D341Med (cell line): ENCODE data around the gene PAX7.
"Not testable (repeated sequence)": the region's sequence is repeated elsewhere in the genome, so short reads cannot be mapped to it uniquely, and the experiment has no call there.

ENCODE experiments used
- DNase-seq: peaks from one replicate; pipeline ENCODE4 v3.0.0; 2012; ENCODE audit warnings: low spot score

Gene PAX7

DNA sequence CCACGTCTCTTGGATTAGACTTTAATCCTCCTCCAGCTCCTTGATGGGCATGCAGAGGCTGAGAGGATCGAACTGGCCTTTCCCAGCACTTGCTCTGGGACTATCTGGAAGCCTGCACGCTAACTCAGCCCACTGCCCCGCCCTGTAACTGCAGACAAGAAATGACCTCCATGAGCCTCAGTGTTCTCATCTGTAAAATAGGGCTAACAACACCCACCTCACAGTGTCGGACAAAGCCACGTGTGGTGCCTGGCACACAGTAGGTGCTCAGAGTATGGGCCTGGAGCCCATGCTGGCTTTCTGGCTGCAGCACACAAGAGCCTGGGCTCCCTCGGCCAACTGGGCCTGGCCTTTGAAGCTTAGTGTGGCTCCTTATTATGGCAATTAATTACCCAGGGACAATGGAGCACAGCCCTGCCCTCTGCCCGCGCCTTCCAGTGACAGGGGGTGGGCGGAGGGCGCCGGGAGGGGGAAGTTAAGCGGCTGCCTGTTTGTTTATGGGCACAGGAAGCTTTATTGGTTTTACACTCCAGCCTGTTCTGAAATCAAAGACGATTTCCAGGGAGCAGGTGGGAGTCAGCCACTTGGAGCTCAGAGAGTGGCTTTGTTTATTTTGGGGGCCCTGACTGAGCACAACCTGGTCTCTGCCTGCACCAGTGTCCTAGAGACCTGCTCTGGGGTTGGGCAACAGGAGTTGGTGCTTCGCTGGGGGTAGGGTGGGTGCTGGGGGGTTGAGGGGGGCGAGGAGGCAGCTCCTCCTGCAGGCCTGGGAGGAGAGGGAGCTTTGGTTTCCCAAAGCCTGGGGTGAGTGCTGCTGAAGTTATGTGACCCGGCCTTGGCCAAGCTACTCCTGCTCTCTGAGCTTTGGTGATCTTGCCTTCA is 31.0 kb downstream of the PAX7 start:
- no peak for DNase-seq

DNA sequence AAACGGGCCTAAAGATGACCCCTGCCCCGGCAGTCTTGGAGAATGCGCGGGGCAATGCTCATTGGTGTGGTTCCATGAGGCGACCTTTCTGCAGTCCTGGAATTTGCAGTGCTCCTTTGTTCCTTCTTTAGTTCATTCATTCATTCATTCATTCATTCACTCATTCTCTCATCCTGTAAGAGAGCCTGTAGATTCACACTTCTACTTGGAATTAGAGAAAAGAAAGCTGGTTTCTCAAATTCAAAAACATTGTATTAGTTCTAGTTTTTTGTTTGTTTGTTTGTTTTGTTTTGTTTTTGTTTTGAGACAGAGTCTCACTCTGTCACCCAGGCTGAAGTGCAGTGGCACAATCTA is 31.6 kb downstream of the PAX7 start:
- no peak for DNase-seq

DNA sequence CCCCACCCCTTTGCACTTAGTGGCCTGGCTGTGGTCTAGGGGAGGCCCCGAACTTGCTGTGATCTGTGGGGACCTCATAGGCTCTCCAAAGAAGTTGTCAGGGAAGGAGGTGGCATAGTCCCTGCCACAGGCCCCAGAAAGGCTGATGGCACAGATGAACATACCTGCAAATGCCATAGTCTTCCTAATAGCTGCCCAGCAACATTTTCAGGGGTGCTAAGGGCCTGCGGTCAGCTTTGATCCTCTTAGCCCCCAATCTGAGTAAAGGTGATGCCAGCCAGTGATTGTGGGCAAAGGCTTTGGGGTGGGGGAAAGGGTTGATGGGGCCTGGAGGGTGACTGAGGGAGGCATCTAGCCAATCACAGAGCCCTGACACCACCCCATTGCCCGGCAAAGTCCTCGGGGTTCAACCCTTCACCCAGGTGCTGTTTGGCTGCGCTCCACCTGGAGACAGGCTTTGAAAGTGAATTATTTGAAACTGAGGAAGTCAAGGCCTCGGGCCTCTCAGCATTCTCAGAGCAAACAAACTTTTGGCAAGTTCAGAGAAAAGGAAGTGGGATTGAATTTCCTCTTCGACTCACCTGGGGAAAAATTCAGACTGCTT is 35.8 kb downstream of the PAX7 start:
- DNase-seq = no peak

DNA sequence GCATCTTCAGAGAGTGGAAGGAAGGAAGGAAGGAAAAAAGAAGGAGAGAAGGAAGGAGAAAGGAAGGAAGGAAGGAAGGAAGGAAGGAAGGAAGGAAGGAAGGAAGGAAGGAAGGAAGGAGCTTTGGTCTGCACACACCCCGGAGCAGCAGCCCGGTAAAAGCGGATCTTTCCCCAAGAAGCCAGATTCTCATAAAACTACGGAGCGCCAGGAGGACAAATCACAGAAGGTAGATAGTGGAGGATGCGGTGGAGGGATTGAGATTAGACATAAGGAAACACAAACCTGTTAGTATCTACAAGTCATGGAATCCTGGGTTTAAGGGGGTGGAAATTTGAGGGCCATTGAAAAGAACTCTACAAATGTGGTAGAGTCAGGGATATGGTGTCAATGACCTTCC is 36.7 kb downstream of the PAX7 start:
- no peak for DNase-seq

DNA sequence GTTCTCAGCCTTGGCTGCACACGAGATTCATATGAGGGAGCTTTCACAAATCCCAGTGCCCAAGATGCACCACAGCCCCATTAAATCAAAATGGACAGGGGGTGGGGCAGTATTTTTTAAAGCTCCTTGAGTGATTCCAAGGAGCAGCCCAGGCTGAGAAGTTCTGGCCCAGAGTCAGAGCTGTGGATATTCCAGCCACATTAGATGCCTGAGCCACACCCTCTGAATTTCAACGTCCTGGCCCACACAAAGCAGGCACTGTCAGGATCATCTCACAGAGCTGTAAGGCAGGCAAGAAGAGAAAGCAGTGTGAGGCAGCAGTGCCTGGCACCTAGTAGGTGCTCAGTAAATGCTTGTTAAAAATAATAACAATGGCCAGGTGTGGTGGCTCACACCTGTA is 37.4 kb downstream of the PAX7 start:
- DNase-seq = no peak

DNA sequence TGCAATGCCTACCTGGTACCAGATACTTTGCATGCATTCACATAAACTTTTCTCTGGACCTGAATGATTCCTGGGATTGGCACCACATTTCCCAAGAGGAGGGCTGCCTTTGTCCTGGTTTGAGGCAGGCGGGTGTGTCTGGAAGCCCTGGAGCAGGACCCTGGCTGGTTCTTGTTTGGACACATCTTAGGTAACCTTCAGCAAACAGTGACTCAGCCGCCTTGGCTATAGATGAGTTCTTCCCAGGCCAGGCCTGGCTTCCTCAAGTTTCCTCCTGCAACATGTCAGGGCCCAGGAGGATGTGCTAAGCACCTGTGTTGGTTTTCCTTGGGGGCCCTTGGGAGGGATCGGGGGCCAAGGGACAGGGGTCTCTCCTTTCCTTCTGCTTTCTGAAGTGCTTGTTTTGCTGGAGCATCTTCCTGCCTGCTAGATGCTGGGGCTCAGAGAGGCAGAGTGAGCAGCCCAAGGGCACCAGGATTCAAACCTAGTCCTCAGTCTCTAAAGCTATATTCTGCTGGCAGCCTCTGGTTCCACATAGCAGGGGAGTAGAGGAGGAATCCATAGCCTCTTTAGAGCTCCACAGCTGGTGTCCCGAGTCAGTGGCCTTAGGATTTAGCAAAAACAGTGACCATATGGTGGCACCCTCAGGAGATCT is 38.2 kb downstream of the PAX7 start:
- no peak for DNase-seq

DNA sequence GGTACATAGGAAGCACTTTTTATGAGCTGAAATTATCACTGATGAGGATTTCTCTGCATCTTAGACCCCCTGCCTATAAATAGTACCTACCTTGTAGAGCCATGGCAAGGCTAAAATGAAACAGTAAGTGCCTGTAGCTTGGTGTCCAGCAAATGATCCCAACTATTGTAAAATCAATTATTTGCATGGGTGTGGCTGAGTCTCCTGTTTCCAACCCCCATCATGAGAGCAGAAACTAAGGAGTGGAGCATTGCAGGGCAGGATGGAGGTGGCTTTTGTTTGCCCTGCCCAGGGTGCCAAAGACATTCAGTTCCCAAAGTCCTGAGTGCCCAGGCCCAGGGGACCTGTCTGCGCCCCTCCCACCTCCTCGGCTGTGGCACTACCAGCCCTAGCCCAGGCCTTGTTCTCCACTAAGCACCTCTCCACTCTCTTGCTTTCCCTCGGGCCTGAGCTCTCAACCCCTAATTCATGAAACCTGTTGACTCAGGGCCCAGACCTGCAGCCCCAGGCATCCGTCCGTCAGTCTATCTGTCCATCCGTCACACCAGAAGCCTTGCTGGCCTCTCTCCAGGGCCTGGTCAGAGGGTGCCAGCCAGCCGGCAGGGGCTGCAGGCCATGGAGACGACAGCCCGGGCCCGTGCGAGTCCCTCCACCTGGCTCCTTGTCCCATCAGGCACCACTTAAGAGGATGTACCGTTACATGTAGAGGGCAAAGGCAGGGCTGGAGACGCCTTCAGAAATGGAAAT is 39.6 kb downstream of the PAX7 start:
- DNase-seq = no peak

DNA sequence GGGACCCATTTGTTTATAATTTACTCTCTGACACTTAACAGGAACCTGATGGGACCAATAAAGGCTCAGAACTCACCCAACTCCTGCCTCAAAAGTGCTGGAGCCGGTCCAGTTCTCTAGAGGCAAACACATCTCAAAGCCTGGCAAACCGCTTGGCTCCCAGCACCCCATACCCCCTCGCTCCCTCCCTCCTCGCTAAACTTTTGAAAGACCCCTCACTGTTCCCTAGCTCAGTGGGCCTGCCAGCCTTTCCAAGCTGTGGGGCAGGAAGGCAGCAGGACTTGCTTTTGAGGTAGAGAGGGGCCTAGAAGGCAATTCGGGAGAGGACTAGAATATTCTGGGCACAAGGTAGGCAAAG is 40.2 kb downstream of the PAX7 start:
- no peak for DNase-seq

DNA sequence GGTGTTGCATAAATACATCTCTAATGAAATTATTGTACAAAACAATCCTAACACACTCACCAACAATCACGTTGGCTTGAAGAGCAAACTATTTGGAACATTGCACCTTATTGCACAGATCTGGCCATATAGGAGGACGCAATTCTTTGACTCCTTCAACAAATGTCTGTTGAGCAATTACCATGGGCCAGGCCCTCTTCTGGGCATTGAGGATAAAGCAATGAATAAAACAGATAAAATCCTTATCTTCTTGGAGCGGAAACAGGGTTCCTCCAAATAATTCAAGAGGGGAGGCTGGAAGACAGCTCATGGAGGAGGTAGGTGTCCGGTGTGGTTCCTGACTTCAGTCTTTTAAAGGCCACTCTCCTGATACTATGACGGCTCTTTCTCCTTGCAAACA is 43.3 kb downstream of the PAX7 start:
- no peak for DNase-seq

DNA sequence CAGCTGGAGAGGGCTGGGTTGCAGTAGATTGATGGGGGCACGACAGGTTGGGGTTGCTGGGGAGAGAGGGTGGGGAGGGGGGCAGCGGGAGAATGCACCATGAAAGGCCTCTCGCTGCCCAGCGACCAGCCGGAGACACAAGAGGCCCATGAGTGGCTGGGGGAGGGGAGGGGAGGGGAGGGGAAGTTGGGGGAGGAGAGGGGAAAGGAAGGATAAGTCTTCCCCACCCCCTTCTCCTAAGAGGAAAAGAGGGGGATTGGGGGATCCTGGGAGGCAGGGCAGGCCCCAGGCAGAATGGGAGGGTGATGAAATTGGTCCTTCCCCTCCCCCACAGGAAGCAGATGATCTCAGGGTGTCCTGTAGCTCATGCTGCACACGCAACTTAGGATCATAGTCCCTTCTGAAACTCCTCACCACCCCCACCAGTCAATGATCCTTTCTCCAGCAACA is 45.7 kb downstream of the PAX7 start:
- no peak for DNase-seq

DNA sequence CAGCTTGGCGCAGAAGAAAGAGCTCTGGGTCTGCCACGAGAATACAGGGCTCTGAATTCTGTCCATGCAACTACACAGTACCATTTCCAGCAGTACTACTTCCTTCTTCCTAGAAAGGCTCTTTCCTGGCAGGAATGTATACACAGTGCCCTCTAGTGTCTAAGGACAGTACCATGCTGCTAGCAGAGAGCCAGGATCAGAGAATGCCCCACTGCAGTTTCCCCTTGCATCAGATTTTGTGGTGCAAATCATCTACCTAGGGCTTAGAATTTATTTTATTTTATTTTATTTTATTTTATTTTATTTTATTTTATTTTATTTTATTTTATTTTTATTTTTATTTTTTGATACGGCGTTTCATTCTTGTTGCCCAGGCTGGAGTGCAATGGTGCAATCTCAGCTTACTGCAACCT is 50.8 kb downstream of the PAX7 start:
- peak; percentile 65 for DNase-seq

DNA sequence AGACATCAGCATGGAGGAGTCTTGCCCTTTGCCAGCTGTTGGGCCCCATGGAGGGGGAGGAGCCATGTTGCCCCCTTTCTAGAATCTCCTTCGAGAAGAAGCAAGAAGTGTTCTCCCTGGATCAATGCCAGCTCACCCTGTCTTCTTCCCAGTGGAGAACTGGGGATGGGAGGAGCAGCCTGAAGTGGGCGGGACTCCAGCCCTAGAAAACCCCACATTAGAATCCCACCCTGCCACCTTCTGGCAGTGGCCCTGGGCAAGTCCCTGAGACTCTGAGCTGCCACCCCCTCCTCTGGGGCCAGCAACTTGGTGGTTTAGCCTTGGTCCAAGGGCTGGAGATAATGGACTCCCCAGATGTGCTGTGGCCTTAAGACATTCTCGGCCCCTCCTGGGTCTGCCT is 51.7 kb downstream of the PAX7 start:
- DNase-seq = no peak

DNA sequence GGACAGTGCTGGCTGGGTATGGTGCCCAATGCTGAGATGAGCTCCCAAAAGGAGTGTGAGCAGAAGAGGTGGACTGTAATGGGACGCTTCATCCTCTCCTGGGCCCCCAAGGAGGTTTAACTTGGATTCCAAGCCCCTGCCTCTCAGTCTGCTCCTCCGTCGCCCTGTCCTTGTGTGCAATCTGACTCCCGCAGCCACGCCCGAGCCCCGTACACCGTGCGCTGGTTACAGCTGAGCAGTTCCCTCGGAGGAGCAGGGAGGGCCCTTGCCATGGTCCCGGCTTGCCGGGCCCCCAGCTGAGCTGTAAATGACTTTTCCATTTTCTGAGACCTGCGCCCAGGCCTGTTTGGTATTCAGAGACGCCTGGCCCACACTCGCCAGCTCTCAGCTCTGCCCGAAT is 53.7 kb downstream of the PAX7 start:
- DNase-seq = no peak

DNA sequence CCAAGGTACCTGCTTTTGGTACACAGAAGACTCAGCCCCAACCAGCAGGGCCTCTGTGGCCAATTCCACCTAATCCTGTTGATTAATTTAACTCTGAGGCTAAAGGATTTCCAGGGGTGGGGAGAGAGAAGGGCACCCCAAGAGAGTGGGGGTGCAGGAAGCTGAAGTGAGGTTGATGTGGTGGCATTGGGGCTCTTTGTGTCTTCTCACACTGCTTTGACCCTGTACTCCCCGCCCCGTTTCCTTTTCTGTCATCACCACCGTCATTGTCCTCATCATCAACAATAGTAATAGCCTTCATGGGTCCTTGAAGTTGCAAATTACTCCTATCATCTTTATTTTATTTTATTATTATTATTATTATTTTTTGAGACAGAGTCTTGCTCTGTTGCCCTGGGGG is 55.9 kb downstream of the PAX7 start:
- no peak for DNase-seq

DNA sequence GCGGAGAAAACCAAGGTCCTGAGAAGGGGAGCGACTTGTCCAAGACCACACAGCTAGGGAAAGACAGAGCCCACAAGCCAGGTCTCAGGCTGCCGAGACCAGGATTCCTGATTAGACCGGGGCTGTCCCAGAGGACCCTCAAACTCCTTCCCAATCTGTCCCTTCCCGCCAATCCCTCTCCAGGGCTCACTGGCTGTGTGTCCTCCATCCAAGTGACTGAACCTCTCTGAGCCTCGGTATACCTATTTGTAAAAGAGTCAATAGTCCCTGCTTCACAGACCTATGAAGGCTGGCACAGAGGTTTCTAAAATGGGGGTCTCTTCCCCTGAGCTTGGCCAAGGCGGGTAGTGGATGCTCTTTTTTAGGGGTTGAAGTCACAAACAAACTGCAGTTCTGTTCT is 56.6 kb downstream of the PAX7 start:
- no peak for DNase-seq

DNA sequence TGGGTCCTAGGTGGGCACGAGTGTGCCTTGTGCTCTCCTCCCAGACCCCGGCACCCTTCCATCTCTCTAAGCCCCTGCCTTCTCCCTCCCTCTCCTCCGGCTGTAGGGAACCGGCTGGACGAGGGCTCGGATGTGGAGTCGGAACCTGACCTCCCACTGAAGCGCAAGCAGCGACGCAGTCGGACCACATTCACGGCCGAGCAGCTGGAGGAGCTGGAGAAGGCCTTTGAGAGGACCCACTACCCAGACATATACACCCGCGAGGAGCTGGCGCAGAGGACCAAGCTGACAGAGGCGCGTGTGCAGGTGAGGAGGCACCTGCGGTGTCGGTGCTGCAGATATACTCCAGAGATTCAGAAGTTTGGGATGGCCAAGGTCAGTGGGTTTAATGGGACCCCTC is 61.0 kb downstream of the PAX7 start:
- DNase-seq = no peak

DNA sequence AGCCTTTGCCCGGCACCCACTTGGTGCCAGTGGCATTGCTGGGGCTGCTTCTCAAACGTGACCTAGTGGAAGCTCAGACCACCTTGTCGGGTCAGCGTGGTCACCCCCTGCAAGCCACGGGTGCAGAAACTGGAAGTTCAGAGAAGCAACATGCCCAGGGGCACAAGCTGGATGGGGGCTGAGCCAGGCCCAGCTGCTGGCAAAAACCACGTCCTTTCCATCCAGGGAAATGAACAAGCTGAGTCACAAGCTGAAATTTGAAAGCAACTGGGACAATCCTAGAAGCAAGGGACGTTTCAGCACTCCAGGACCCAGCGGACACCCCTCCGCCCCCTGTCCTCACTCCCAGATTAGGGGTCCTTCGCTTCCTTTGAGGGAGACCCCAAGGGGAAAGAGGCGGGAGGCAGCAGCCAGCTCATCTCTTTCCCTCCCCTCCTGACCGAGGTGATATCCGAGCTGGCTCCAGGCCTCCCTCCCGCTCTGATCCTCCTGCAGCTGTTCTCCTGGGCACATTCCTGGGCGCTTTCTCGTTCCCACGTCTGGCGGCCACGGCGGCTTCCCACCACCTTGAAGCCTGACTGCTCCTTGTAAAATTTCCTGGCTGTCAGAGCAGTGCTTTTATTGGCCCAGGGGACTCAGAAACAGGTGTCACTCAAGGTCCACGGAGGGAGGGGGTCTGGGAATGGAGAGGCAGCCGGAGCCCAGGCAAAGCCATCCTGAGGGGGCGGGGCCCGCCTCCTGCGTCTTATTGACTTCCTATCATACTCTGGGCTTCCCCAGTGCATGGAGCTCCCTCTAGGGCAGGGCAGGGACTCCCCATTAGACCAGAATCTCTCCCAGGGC is 62.8 kb downstream of the PAX7 start:
- DNase-seq = no peak

DNA sequence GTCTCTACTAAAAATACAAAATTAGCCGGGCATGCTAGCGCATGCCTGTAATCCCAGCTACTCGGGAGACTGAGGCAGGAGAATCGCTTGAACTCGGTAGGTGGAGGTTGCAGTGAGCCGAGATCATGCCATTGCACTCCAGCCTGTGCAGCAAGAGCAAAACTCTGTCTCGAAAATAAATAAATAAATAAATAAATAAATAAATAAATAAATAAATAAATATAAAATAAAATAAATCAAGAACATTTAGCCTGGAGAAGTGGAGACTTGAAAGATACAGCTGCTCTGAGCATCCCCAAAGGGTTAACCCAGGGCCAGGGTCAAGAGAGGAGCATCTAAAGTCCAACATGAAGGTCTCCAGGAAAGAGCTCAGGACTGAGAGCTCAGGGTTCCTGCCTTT is 63.6 kb downstream of the PAX7 start:
- not testable (repeated sequence) for DNase-seq

DNA sequence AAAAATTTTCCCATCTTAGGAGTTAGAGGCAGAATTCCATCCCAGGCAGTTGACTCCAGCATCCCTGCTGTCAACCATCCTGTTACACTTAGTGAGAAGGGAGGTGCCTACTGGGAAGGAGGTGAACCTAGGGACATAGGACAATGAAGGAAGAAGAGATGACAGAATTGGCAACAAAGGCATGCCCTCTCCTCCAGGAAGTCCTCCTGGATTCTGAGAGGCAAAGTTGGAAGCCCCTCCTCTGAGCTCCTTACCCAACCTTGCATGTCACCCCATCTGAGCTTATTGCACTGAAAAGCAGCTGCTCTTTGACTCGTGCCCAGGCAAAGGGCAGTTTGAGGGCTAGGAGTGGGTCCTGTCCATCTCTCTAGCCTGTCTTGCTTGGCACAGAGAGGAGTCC is 66.9 kb downstream of the PAX7 start:
- DNase-seq = no peak

DNA sequence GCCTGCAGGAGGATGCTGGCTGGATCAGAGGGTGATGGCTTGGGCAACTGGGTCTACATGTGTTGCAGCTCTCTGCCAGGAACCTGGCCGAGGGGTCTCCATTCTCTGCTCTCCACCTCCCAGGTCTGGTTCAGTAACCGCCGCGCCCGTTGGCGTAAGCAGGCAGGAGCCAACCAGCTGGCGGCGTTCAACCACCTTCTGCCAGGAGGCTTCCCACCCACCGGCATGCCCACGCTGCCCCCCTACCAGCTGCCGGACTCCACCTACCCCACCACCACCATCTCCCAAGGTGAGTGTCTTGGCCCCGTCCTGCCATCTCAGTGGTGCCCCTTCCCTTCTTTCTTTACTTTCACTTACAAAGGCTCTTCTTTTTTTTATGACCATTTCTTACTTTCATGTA is 69.9 kb downstream of the PAX7 start:
- no peak for DNase-seq

DNA sequence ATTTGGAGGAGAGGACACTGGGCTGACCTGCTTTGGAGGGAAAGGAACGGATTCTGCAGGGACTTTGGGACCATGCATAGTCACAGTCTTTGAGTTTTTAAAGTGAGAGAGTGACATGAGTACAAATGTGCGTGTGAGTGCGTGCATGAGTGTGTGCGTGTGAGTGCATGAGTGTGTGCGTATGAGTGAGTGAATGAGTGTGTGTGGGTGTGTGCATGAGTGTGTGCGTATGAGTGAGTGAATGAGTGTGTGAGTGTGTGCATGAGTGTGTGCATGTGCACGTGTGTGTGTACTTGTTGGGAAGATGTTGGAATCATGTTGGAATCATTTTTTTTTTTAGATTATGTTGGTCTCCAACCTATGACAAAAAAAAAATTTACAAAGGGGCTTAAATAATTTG is 70.5 kb downstream of the PAX7 start:
- DNase-seq = no peak
